HEK293 (cell line): ENCODE data around the gene PTPRG.
A peak's percentile ranks its signal among the peaks of the same experiment; 100 is the strongest.

Source experiments
- CTCF ChIA-PET: fragments of 350-600 bp; formaldehyde crosslinking; extraction: SDS; loops from one replicate; lab custom pipeline; 2021; ENCODE audit warnings: antibody characterized with exemption; lab: Yijun Ruan, JAX
- POLR2A ChIA-PET: fragments of 300-600 bp; formaldehyde crosslinking; extraction: SDS; loops from one replicate; lab custom pipeline; 2020; ENCODE audit warnings: antibody characterized with exemption, inconsistent platforms; lab: Yijun Ruan, JAX
- H3K27ac ChIP-seq: fragments of 200-500 bp; sonication (Bioruptor generic); 2 replicates; pipeline ENCODE4 v1.5.1; 2014; ENCODE audit warnings: low read depth, low read length, control low read depth, inconsistent platforms; ENCODE audit errors: extremely low read depth
- H3K36me3 ChIP-seq, 2 experiments: fragments of 200-500 bp in 1 of 2; sonication (Bioruptor generic) in 1 of 2; 1 replicate in 1 of 2; 2 replicates in 1 of 2; pipeline ENCODE4 v1.5.1; 2014 to 2017; ENCODE audit warnings: inconsistent platforms in 2 of 2, low read length in 2 of 2; ENCODE audit not compliant: control insufficient read depth in 2 of 2, insufficient read depth in 1 of 2
- H3K4me1 ChIP-seq: fragments of 200-500 bp; sonication (Bioruptor generic); 2 replicates; pipeline ENCODE4 v1.5.1; 2014; ENCODE audit warnings: mild to moderate bottlenecking, low read length, inconsistent platforms; ENCODE audit not compliant: control insufficient read depth, insufficient read depth
- H3K4me3 ChIP-seq: 2 replicates; pipeline ENCODE4 v1.5.1; 2011; ENCODE audit warnings: low read depth, mild to moderate bottlenecking, control low read depth, low read length, moderate library complexity
- H3K9me3 ChIP-seq: fragments of 200-500 bp; sonication (Bioruptor generic); 2 replicates; pipeline ENCODE4 v1.5.1; 2014; ENCODE audit warnings: low read depth, low read length, inconsistent platforms; ENCODE audit not compliant: control insufficient read depth, insufficient read depth
- GFI1B ChIP-seq: fragments of 450-650 bp; formaldehyde crosslinking; IDR thresholded peaks from 2 replicates; pipeline ENCODE4 v1.5.1; 2016; ENCODE audit warnings: missing biosample characterization, missing genetic modification characterization
- OVOL3 ChIP-seq: fragments of 450-650 bp; formaldehyde crosslinking; IDR thresholded peaks from 2 replicates; pipeline ENCODE4 v1.5.1; 2016; ENCODE audit warnings: missing biosample characterization, missing genetic modification characterization
- RBAK ChIP-seq: fragments of 450-650 bp; formaldehyde crosslinking; IDR thresholded peaks from 2 replicates; pipeline ENCODE4 v1.5.1; 2016; ENCODE audit warnings: missing biosample characterization, missing genetic modification characterization
- TCF7L2 ChIP-seq: IDR thresholded peaks from 2 replicates; pipeline ENCODE4 v1.6.1; 2011; ENCODE audit warnings: low read depth, mild to moderate bottlenecking, inconsistent platforms, low read length, moderate library complexity, borderline replicate concordance
- YY2 ChIP-seq: fragments of 450-650 bp; formaldehyde crosslinking; IDR thresholded peaks from 2 replicates; pipeline ENCODE4 v1.5.1; 2016; ENCODE audit warnings: missing biosample characterization, missing genetic modification characterization
- ZFP41 ChIP-seq: fragments of 450-650 bp; formaldehyde crosslinking; IDR thresholded peaks from 2 replicates; pipeline ENCODE4 v1.5.1; 2016; ENCODE audit warnings: missing biosample characterization, missing genetic modification characterization, borderline replicate concordance
- ZNF121 ChIP-seq: fragments of 450-650 bp; formaldehyde crosslinking; IDR thresholded peaks from 2 replicates; pipeline ENCODE4 v1.5.1; 2016; ENCODE audit warnings: missing biosample characterization, missing genetic modification characterization
- ZNF157 ChIP-seq: fragments of 450-650 bp; formaldehyde crosslinking; IDR thresholded peaks from 2 replicates; pipeline ENCODE4 v1.5.1; 2016; ENCODE audit warnings: missing biosample characterization, missing genetic modification characterization
- ZNF16 ChIP-seq: fragments of 450-650 bp; formaldehyde crosslinking; IDR thresholded peaks from 2 replicates; pipeline ENCODE4 v1.5.1; 2016; ENCODE audit warnings: low read depth, missing biosample characterization, missing genetic modification characterization
- ZNF169 ChIP-seq: fragments of 450-650 bp; formaldehyde crosslinking; IDR thresholded peaks from 2 replicates; pipeline ENCODE4 v1.5.1; 2016; ENCODE audit warnings: missing biosample characterization, missing genetic modification characterization
- ZNF211 ChIP-seq: fragments of 450-650 bp; formaldehyde crosslinking; IDR thresholded peaks from 2 replicates; pipeline ENCODE4 v1.5.1; 2016; ENCODE audit warnings: low read depth, missing biosample characterization, missing genetic modification characterization
- ZNF248 ChIP-seq: fragments of 450-650 bp; formaldehyde crosslinking; IDR thresholded peaks from 2 replicates; pipeline ENCODE4 v1.5.1; 2017; ENCODE audit warnings: missing biosample characterization, missing genetic modification characterization
- ZNF366 ChIP-seq: fragments of 450-650 bp; formaldehyde crosslinking; conservative IDR thresholded peaks from 2 replicates; pipeline ENCODE4 v1.5.1; 2016; ENCODE audit warnings: missing biosample characterization, missing genetic modification characterization
- ZNF404 ChIP-seq: fragments of 450-650 bp; formaldehyde crosslinking; IDR thresholded peaks from 2 replicates; pipeline ENCODE4 v1.5.1; 2017; ENCODE audit warnings: missing biosample characterization, missing genetic modification characterization
- ZNF558 ChIP-seq: fragments of 450-650 bp; formaldehyde crosslinking; IDR thresholded peaks from 2 replicates; pipeline ENCODE4 v1.5.1; 2016; ENCODE audit warnings: missing biosample characterization, missing genetic modification characterization
- ZNF560 ChIP-seq: fragments of 450-650 bp; formaldehyde crosslinking; IDR thresholded peaks from 2 replicates; pipeline ENCODE4 v1.5.1; 2017; ENCODE audit warnings: missing biosample characterization, missing genetic modification characterization, borderline replicate concordance
- ZNF600 ChIP-seq: fragments of 450-650 bp; formaldehyde crosslinking; IDR thresholded peaks from 2 replicates; pipeline ENCODE4 v1.5.1; 2016; ENCODE audit warnings: missing biosample characterization, missing genetic modification characterization
- ZNF621 ChIP-seq: fragments of 450-650 bp; formaldehyde crosslinking; IDR thresholded peaks from 2 replicates; pipeline ENCODE4 v1.5.1; 2017; ENCODE audit warnings: missing biosample characterization, missing genetic modification characterization
- ZNF624 ChIP-seq: fragments of 450-650 bp; formaldehyde crosslinking; IDR thresholded peaks from 2 replicates; pipeline ENCODE4 v1.5.1; 2017; ENCODE audit warnings: missing biosample characterization, missing genetic modification characterization
- ZNF670 ChIP-seq: fragments of 450-650 bp; formaldehyde crosslinking; IDR thresholded peaks from 2 replicates; pipeline ENCODE4 v1.5.1; 2016; ENCODE audit warnings: missing biosample characterization, missing genetic modification characterization, low read depth
- ZNF701 ChIP-seq: fragments of 450-650 bp; formaldehyde crosslinking; IDR thresholded peaks from 2 replicates; pipeline ENCODE4 v1.5.1; 2016; ENCODE audit warnings: missing biosample characterization, missing genetic modification characterization
- ZNF843 ChIP-seq: fragments of 450-650 bp; formaldehyde crosslinking; IDR thresholded peaks from 2 replicates; pipeline ENCODE4 v1.5.1; 2016; ENCODE audit warnings: missing biosample characterization, missing genetic modification characterization
- TF ChIP-seq, protein P1 (sequence below): fragments of 450-650 bp; formaldehyde crosslinking; conservative IDR thresholded peaks from 2 replicates; pipeline ENCODE4 v1.5.1; 2016; ENCODE audit warnings: low read depth, missing biosample characterization, missing genetic modification characterization
- TF ChIP-seq, protein P2 (sequence below): fragments of 450-650 bp; formaldehyde crosslinking; IDR thresholded peaks from 2 replicates; pipeline ENCODE4 v1.5.1; 2016; ENCODE audit warnings: missing biosample characterization, missing genetic modification characterization
- TF ChIP-seq, protein P3 (sequence below): fragments of 450-650 bp; formaldehyde crosslinking; optimal IDR thresholded peaks from 2 replicates; pipeline ENCODE3; 2016; ENCODE audit warnings: missing biosample characterization, mild to moderate bottlenecking, missing genetic modification characterization

Gene PTPRG

DNA sequence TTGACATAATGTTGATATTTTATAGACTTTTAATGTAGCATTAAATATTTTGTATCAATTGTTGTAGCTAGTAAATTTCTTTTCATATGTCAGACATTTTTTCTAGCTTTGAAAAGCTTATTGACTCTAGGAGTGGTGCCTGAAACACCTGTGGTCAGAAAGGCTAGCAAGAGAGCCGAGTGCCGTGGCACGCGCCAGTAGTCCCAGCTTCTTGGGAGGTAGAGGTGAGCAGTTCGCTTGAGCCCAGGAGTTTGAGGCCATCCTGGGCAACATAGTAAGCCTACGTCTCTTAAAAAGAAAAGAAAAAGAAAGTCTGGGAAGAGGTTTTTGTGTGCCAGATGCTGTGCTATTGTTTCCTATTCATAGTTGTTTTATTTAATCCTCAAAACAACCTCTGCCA, 613.8 kb downstream of the PTPRG start:
- Histone ChIP-seq H3K9me3 (no peaks in the 10 kb centered on the region), H3K4me1 (no peaks in the 10 kb centered on the region), H3K4me3 (no peak overlapping the region), H3K27ac (no peak overlapping the region), H3K36me3 (no peaks in the 10 kb centered on the region)
- TF ChIP-seq GFI1B (tag by site-specific recombination) (no peak), ZNF16 (tag by site-specific recombination) (no peak)
- POLR2A ChIA-PET: no interaction called here
- CTCF ChIA-PET: no interaction called here

DNA sequence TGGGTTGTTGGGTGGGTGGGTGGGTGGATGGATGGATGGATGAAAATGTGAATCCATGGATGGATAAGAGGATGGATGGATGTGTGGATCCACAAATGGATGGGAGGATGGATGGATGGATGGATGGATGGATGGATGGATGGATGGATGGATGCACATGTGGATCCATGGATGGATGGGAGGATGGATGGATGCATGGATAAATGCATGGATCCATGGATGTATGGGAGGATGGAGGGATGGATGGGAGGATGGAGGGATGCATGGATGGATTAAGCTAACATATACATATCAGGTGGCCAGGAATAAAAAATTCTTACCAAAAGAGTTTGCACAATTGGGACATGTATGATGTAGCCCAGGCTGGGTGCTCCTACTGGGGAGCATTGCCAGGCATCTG, 616.7 kb downstream of the PTPRG start:
- TF ChIP-seq ZFP41 (tag by site-specific recombination) (no peak), RBAK (tag by site-specific recombination) (no peak), ZNF843 (tag by site-specific recombination) (no peak), ZNF366 (tag by site-specific recombination) (peak; percentile 93), ZNF560 (tag by site-specific recombination) (no peak)
- TF ChIP-seq, protein P1, sequence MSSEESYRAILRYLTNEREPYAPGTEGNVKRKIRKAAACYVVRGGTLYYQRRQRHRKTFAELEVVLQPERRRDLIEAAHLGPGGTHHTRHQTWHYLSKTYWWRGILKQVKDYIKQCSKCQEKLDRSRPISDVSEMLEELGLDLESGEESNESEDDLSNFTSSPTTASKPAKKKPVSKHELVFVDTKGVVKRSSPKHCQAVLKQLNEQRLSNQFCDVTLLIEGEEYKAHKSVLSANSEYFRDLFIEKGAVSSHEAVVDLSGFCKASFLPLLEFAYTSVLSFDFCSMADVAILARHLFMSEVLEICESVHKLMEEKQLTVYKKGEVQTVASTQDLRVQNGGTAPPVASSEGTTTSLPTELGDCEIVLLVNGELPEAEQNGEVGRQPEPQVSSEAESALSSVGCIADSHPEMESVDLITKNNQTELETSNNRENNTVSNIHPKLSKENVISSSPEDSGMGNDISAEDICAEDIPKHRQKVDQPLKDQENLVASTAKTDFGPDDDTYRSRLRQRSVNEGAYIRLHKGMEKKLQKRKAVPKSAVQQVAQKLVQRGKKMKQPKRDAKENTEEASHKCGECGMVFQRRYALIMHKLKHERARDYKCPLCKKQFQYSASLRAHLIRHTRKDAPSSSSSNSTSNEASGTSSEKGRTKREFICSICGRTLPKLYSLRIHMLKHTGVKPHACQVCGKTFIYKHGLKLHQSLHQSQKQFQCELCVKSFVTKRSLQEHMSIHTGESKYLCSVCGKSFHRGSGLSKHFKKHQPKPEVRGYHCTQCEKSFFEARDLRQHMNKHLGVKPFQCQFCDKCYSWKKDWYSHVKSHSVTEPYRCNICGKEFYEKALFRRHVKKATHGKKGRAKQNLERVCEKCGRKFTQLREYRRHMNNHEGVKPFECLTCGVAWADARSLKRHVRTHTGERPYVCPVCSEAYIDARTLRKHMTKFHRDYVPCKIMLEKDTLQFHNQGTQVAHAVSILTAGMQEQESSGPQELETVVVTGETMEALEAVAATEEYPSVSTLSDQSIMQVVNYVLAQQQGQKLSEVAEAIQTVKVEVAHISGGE (tag by site-specific recombination): no peak
- TF ChIP-seq, protein P2, sequence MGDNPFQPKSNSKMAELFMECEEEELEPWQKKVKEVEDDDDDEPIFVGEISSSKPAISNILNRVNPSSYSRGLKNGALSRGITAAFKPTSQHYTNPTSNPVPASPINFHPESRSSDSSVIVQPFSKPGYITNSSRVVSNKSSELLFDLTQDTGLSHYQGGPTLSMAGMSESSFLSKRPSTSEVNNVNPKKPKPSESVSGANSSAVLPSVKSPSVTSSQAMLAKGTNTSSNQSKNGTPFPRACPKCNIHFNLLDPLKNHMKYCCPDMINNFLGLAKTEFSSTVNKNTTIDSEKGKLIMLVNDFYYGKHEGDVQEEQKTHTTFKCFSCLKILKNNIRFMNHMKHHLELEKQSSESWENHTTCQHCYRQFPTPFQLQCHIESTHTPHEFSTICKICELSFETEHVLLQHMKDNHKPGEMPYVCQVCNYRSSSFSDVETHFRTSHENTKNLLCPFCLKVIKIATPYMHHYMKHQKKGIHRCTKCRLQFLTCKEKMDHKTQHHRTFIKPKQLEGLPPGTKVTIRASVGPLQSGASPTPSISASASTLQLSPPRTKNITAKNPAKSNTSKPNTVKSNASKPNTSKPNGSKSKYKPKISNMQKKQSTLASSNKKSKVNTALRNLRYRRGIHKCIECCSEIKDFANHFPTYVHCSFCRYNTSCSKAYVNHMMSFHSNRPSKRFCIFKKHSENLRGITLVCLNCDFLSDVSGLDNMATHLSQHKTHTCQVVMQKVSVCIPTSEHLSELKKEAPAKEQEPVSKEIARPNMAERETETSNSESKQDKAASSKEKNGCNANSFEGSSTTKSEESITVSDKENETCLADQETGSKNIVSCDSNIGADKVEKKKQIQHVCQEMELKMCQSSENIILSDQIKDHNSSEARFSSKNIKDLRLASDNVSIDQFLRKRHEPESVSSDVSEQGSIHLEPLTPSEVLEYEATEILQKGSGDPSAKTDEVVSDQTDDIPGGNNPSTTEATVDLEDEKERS (tag by site-specific recombination): no peak
- POLR2A ChIA-PET: no interaction called here
- H3K4me3 ChIP-seq: no peak overlapping the region
- H3K27ac ChIP-seq: no peak overlapping the region
- CTCF ChIA-PET: interaction anchor here (0.6 kb wide), 1 partner anchor 644 kb away, joined by 3 read pairs; no protein-coding TSS in a partner anchor
- H3K4me1 ChIP-seq: no peaks in the 10 kb centered on the region
- H3K9me3 ChIP-seq: no peaks in the 10 kb centered on the region
- no peaks in the 10 kb centered on the region for H3K36me3 ChIP-seq

DNA sequence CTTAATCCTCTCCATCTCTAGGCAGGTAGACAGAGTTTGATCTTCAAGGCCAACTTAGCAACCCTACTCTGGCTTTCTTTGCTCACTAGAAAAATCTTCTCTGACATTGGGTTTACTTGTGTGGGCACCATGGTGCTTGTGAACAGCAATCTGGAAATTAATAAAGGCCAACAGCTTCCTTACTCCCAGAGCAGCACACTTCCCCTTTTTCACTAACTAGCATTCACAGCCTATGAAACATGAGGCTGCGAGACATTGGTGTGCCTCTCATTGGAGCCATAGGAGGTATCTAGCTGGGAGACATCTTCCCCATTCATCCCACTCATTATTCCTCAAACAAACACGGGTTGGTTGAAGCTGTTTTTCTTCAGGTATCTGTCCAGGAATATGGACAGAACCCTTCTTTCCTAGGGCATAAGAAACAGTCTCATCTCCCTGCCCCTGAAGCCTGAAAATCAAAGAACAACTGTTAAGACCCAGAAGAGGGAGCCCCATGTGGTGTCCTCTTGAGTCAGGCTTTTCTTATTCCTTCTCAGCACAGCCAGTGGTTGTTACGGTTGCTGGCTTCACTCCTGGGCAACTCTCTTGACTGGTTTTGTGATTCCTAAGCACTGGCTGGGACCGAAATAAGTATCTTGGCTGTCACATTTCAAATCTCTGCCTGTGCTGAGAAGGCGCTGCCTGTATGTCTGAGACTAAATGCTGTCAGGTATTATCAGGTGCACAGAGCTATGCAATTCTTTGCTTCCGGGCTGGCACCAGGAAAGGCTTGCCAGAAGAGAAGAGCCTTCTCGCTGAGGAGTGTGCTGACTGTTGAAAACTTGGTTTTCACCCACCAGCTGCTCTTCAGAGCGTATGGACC, 617.6 kb downstream of the PTPRG start:
- CTCF ChIA-PET: interaction anchor here (0.6 kb wide), 1 partner anchor 645 kb away, joined by 3 read pairs; no protein-coding TSS in a partner anchor
- TF ChIP-seq YY2 (tag by site-specific recombination) (no peak), ZNF624 (tag by site-specific recombination) (no peak), ZNF701 (no peak), ZNF169 (tag by site-specific recombination) (no peak), ZNF558 (no peak), ZNF404 (no peak), OVOL3 (no peak), ZNF157 (tag by site-specific recombination) (no peak), ZNF621 (tag by site-specific recombination) (no peak), TCF7L2 (no peak), ZNF211 (tag by site-specific recombination) (no peak), ZNF670 (no peak), ZNF248 (tag by site-specific recombination) (no peak), ZNF600 (no peak), ZNF121 (tag by site-specific recombination) (no peak)
- TF ChIP-seq, protein P3, sequence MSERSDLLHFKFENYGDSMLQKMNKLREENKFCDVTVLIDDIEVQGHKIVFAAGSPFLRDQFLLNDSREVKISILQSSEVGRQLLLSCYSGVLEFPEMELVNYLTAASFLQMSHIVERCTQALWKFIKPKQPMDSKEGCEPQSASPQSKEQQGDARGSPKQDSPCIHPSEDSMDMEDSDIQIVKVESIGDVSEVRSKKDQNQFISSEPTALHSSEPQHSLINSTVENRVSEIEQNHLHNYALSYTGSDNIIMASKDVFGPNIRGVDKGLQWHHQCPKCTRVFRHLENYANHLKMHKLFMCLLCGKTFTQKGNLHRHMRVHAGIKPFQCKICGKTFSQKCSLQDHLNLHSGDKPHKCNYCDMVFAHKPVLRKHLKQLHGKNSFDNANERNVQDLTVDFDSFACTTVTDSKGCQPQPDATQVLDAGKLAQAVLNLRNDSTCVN: no peak

More for the DNA sequence above, 617.6 kb downstream of the PTPRG start:
- POLR2A ChIA-PET: no interaction called here
- no peaks in the 10 kb centered on the region for H3K4me1 ChIP-seq
- no peaks in the 10 kb centered on the region for H3K9me3 ChIP-seq
- H3K4me3 ChIP-seq: no peak overlapping the region
- no peak overlapping the region for H3K27ac ChIP-seq
- no peaks in the 10 kb centered on the region for H3K36me3 ChIP-seq
